SU-DHL-6 (cell line): ENCODE results near the gene SYTL2.

Source experiments
- EZH2phosphoT487 ChIP-seq: fragments of 200-600 bp; sonication (generic), shearing (Covaris generic); conservative IDR thresholded peaks from 2 replicates; pipeline ENCODE4 v1.6.1; 2018; ENCODE audit warnings: mild to moderate bottlenecking, antibody characterized with exemption, low read length, moderate library complexity, mixed read lengths
- TF ChIP-seq, protein P1 (sequence below): fragments of 200-600 bp; sonication (generic); IDR thresholded peaks from one replicate; pipeline ENCODE4 v1.5.1; 2017; ENCODE audit warnings: antibody characterized with exemption, mild to moderate bottlenecking, low read length, moderate library complexity; ENCODE audit not compliant: insufficient read depth, poor library complexity, severe bottlenecking

DNA sequence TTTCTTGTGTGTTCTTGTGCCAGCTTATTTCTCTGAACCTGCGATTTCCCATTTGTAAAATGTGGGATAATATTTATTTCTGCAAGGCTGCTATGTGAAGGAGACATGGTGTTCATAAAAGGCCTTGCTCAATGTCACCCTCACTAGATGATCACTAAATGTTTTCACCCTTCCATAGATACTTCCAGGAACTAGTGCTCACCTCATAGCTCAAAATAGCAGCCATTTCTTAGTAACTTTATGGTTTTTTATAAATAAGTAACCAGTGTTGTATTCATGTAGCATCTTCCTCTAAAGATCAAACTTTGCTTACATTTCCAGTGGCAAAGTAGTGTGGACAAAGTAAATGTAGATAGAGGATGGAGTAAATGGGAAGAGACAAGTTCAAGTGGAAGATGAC, 23.8 kb downstream of the SYTL2 start:
- TF ChIP-seq, protein P1, sequence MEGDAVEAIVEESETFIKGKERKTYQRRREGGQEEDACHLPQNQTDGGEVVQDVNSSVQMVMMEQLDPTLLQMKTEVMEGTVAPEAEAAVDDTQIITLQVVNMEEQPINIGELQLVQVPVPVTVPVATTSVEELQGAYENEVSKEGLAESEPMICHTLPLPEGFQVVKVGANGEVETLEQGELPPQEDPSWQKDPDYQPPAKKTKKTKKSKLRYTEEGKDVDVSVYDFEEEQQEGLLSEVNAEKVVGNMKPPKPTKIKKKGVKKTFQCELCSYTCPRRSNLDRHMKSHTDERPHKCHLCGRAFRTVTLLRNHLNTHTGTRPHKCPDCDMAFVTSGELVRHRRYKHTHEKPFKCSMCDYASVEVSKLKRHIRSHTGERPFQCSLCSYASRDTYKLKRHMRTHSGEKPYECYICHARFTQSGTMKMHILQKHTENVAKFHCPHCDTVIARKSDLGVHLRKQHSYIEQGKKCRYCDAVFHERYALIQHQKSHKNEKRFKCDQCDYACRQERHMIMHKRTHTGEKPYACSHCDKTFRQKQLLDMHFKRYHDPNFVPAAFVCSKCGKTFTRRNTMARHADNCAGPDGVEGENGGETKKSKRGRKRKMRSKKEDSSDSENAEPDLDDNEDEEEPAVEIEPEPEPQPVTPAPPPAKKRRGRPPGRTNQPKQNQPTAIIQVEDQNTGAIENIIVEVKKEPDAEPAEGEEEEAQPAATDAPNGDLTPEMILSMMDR: no peak
- TF ChIP-seq EZH2phosphoT487: no peak
